Tibial nerve (tissue), 4 donors: Measurements from ENCODE around the gene CAPG. TPM values are rescaled to one million over a fixed set of nuclear protein-coding genes. Genes with fewer than 3 reads are reported as not detected.

Experiments used
- DNase-seq, 2 donors: peaks; one replicate each; pipeline ENCODE4 v3.0.0-alpha.2; 2019; ENCODE audit warnings: low spot score in 2 of 2
- H3K27ac ChIP-seq, 4 donors: fragments of 200-600 bp; sonication (generic) in 3 of 4; one replicate each; pipeline ENCODE4 v1.5.1; 2017 to 2019; ENCODE audit warnings: mild to moderate bottlenecking in 1 of 4
- H3K27me3 ChIP-seq, 2 donors: fragments of 200-600 bp; sonication (generic) in 1 of 2; one replicate each; pipeline versions ENCODE4 v1.5.1 to v1.6.0; 2017 to 2019
- H3K36me3 ChIP-seq, 3 donors: fragments of 200-600 bp; sonication (generic); one replicate each; pipeline ENCODE4 v1.5.1; 2018 to 2019
- H3K4me1 ChIP-seq, 4 donors: fragments of 200-600 bp; sonication (generic) in 3 of 4; one replicate each; pipeline ENCODE4 v1.5.1; 2017 to 2019
- H3K4me3 ChIP-seq, 4 donors: fragments of 200-600 bp; sonication (generic) in 3 of 4; one replicate each; pipeline ENCODE4 v1.5.1; 2017 to 2019; ENCODE audit warnings: mild to moderate bottlenecking in 1 of 4, moderate library complexity in 1 of 4
- H3K9me3 ChIP-seq, 4 donors: fragments of 200-600 bp; sonication (generic) in 3 of 4; one replicate each; pipeline ENCODE4 v1.5.1; 2017 to 2019
- CTCF ChIP-seq, 5 experiments: fragments of 200-600 bp in 3 of 5; fragments of 450-650 bp in 2 of 5; sonication (generic) in 3 of 5; IDR thresholded peaks; one replicate each; pipeline ENCODE4 v1.5.1; 2016 to 2019; ENCODE audit warnings: antibody characterized with exemption in 5 of 5, mild to moderate bottlenecking in 3 of 5, moderate library complexity in 2 of 5
- EP300 ChIP-seq, 2 donors: sonication (generic); formaldehyde crosslinking; IDR thresholded peaks; one replicate each; pipeline ENCODE4 v1.6.1; 2017; ENCODE audit warnings: antibody characterized with exemption in 2 of 2, mild to moderate bottlenecking in 1 of 2
- POLR2A ChIP-seq, 2 donors: fragments of 450-650 bp; IDR thresholded peaks; one replicate each; pipeline ENCODE4 v1.6.1; 2017; ENCODE audit warnings: antibody characterized with exemption in 2 of 2, mild to moderate bottlenecking in 2 of 2, moderate library complexity in 2 of 2
- WGBS, 2 donors: methylation state at CpG; one replicate each; pipeline ENCODE4 v1.1.5; 2018; 5-methylcytosine and 5-hydroxymethylcytosine counted together
- total RNA-seq, 4 donors: library from RNA; depleted of rRNA; stranded (reverse); fragments of >200 nt; gene quantifications; one replicate each; pipeline ENCODE4 v1.1.0, GENCODE V29; 2016

CAPG gene
- total RNA-seq, 4 donors from 2014 or later, result 58.8 to 67.8 (median 67.7) TPM

DNA sequence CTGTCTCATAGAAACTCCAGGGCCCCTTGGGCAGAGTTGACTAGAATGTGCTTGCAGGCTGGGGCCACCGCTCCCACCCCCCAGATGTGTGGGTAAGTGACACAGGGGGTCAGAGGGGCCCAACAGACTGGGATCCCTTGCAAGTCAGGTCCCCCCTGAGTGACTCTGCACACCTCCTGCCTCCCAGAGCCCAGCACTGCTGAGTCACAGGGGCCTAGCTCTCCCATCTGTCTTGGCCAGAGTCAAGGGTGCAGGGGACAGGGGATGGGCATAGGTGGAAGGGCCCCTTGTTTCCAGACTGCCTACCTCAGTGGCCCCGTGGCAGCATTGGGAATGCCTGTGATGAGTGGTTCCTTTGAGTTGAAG is 19.7 kb upstream of the CAPG start:
- TF ChIP-seq POLR2A (IDR thresholded peaks at IDR 0.05) (no peak), CTCF (IDR thresholded peaks at IDR 0.05) (no peak), EP300 (IDR thresholded peaks at IDR 0.05) (no peak)
- WGBS, 2 donors, result 86 to 90% methylated on average over 2 of the region's 2 CpGs

GRCh38 chr2:85429213-85429923 is 19.2 kb upstream of the CAPG start:
- H3K9me3 ChIP-seq, result no peaks in the 10 kb centered on the region
- peaks cover 0 to 42% (median 18%) of the 10 kb centered on the region in 4 donors for H3K4me1 ChIP-seq
- H3K4me3 ChIP-seq, result no peak overlapping the region
- 65 to 69% methylated on average over 12 of the region's 12 CpGs for WGBS, 2 donors
- TF ChIP-seq CTCF (IDR thresholded peaks at IDR 0.05) (no peak), EP300 (IDR thresholded peaks at IDR 0.05) (no peak), POLR2A (IDR thresholded peaks at IDR 0.05) (no peak)
- no peaks in the 10 kb centered on the region for H3K27me3 ChIP-seq
- DNase-seq, result no peak
- no peaks in the 10 kb centered on the region for H3K36me3 ChIP-seq
- H3K27ac ChIP-seq, result peak overlapping the region in 2 of 4 donors; percentile 83 to 85

More for the DNA sequence above, 19.7 kb upstream of the CAPG start:
- Histone ChIP-seq H3K4me1 (peaks cover 0 to 47% (median 22%) of the 10 kb centered on the region in 4 donors), H3K4me3 (no peak overlapping the region), H3K27ac (peak overlapping the region in 3 of 4 donors; percentile 66 to 85 (median 83)), H3K36me3 (no peaks in the 10 kb centered on the region), H3K9me3 (no peaks in the 10 kb centered on the region), H3K27me3 (no peaks in the 10 kb centered on the region)
- DNase-seq, result no peak

GRCh38 chr2:85428343-85428881 is 18.2 kb upstream of the CAPG start:
- no peak overlapping the region for H3K27ac ChIP-seq
- H3K9me3 ChIP-seq, result no peaks in the 10 kb centered on the region
- H3K4me3 ChIP-seq, result no peak overlapping the region
- WGBS, 2 donors, result 78 to 80% methylated on average over 7 of the region's 7 CpGs
- H3K4me1 ChIP-seq, result peaks cover 0 to 32% (median 9%) of the 10 kb centered on the region in 4 donors
- no peak for DNase-seq
- TF ChIP-seq EP300 (IDR thresholded peaks at IDR 0.05) (peak in 1 of 2 donors; percentile 20), CTCF (IDR thresholded peaks at IDR 0.05) (no peak), POLR2A (IDR thresholded peaks at IDR 0.05) (no peak)
- no peaks in the 10 kb centered on the region for H3K36me3 ChIP-seq
- H3K27me3 ChIP-seq, result no peaks in the 10 kb centered on the region

DNA sequence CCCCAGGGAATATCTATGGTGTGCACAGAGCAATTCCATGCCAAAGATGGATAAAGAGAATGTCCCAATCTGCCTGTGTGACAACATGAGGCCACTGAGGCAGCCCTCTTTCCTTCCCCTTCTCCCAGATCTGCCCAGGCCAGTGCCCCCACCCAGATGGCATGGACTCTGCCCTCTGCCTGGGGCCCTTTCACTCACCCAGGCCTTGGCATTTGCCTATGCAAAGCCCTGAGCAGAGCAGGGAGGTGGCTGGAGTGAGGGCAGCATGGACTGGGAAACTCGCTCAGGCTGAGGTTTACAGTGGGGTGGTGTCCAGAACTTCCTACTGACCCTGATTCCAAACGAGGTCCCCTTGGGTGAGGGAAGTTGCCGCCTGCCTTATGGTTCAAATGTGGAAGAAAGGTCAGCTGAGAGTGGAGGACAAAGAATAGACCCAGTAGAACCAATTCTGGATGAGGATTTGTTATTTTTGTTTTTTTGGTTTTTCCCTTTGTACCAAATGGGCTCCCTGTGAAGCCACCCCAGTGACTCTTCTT is 17.2 kb upstream of the CAPG start:
- Histone ChIP-seq H3K27me3 (no peaks in the 10 kb centered on the region), H3K9me3 (no peaks in the 10 kb centered on the region), H3K27ac (no peak overlapping the region), H3K4me3 (no peak overlapping the region), H3K36me3 (no peaks in the 10 kb centered on the region), H3K4me1 (peaks cover 0 to 23% (median 3%) of the 10 kb centered on the region in 4 donors)
- 58 to 63% methylated on average over 3 of the region's 3 CpGs for WGBS, 2 donors
- TF ChIP-seq EP300 (IDR thresholded peaks at IDR 0.05) (no peak), POLR2A (IDR thresholded peaks at IDR 0.05) (no peak), CTCF (IDR thresholded peaks at IDR 0.05) (no peak)
- DNase-seq, result no peak

DNA sequence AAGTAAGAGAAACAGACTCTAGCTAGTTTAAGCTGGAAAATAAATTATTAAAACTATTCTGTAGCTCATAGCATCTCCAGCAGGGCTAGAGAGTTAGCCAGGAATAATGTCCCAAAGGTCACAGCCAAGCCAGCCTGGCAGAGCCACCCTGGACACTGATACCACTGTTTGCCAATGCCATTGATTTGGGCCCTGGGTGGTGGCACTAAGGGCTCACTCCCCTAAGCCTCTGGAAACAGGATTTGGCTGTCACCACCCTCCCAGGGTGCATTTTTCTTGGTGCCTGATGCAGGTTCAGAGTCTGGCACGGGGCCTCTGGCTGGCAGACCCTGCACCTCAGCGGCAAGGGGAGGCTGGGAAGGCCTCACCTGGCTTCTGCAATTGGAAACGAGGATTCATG is 15.4 kb upstream of the CAPG start:
- no peaks in the 10 kb centered on the region for H3K27me3 ChIP-seq
- WGBS, 2 donors, result 90 to 93% methylated on average over 3 of the region's 3 CpGs
- TF ChIP-seq CTCF (IDR thresholded peaks at IDR 0.05) (no peak), EP300 (IDR thresholded peaks at IDR 0.05) (no peak), POLR2A (IDR thresholded peaks at IDR 0.05) (no peak)

More for the DNA sequence above, 15.4 kb upstream of the CAPG start:
- Histone ChIP-seq H3K4me3 (no peak overlapping the region), H3K4me1 (peaks cover 0 to 21% (median 10%) of the 10 kb centered on the region in 4 donors), H3K36me3 (no peaks in the 10 kb centered on the region), H3K27ac (no peak overlapping the region), H3K9me3 (no peaks in the 10 kb centered on the region)
- DNase-seq, result no peak
